CD4-positive, alpha-beta T cell treated with Interleukin-6 at 100 ng/mL for 8 hours (primary cell): ENCODE measurements around the gene ERMAP.
A peak's percentile ranks its signal among the peaks of the same experiment; 100 is the strongest.
"Not testable (repeated sequence)": the region's sequence is repeated elsewhere in the genome, so short reads cannot be mapped to it uniquely, and the experiment has no call there.

Experiments used
- DNase-seq: peaks from one replicate; pipeline ENCODE4 v3.0.0-alpha.2; 2020; ENCODE audit warnings: mixed read lengths, low spot score

ERMAP gene

DNA sequence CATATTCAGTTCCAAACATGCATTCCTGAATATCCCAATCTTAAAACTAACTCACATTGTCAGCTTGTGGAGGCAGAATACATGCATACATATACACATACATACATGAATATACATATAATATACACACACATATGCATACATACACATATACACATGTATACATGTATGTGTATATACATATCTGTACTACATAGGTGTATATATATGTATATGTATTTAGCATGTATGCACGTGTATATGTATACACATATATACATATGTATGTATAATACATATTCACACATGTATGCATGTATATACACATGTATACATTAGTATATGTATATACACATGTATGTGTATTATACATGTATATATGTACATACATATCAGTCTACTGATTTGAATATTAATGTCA lies 28.3 kb downstream of the ERMAP start:
- no peak for DNase-seq

DNA sequence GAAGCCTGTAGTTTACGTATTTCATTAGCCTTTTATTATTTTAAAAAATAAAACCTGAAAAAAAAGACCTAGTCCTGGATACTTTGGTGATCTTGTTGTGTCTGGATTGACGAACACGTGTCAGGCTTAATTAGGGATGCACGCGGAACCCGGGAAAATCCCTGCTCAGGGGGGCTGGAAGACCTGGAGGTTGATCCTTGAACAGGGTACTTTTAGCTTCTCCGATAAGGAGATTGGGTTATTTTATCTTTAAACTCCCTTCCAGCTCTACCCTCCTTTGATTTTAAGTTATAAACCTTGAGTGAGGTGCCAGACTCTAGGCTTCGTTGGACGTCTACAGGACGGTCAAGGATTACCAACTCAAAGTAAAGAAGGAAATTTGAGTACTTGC lies 28.9 kb downstream of the ERMAP start:
- DNase-seq = no peak

DNA sequence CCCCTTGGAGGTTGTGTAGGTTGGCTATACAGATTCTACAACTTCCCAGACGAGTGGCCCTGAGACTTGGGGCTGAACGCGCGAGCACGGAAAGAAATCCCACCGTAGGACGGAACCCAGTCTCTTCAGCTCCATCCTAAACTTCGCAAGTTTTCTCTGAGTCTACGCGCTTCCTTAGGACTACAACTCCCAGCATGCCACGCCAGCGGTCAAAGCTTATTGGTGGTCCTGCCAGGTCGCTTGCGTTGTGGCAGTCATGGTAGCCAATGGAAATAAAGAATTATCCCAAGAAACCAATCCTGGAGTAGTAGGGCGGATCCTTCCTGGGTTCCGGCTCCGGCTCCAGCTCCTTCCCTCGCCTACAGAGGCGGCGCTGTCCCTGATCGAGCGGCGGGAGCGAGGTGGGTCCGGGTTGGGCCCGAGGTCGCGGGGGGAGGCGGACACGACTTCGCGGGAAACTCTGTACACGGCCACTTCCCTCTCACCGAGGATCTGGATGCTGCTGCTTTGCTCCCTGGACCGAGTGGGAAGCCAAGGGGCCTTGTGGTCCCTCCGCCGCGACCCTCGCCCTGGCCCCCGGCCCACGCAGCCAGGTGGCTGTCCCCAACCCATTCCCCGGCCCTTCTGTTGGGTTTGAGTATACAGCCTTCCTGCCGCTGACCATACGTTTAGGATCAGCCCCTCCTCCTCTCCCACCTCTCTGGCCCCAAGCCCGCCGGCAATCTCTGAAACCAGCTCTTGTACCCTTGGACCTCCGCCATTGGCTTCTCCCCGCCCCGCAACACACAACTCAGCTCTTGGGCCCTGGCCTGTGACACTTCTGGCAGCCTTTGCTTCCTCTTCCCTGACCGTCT lies 29.6 kb downstream of the ERMAP start, which contains the start of gene ZNF691:
Gene ZNF691 (plus strand): TSS at position 357 of the 854 bp plus-strand sequence. CDS start 3,046 bp downstream, outside the sequence.
- DNase-seq = peak; percentile 94

DNA sequence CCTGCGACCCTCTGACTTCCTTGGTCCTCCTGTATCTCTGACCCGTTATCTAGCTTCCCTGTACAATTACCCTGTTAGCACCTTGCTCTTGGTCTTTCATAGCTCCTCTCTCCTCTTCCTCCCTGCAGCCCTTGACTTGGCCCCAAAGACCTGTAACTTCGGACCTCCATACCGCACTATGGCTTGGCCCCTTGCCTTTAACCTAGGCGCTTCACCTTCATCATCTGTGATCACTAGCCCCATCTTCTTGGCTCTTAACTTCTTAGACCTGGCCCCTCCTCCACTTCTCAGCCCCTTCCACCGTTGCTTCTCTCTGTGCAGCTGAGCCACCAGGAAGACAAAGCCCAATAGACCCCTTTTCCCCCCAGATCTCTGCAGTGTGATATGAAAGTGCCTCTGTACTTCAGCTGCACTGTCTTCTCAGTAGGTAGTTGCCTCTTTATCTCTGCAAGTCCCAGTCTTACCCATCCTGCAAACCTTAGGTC lies 30.2 kb downstream of the ERMAP start:
- DNase-seq = no peak

DNA sequence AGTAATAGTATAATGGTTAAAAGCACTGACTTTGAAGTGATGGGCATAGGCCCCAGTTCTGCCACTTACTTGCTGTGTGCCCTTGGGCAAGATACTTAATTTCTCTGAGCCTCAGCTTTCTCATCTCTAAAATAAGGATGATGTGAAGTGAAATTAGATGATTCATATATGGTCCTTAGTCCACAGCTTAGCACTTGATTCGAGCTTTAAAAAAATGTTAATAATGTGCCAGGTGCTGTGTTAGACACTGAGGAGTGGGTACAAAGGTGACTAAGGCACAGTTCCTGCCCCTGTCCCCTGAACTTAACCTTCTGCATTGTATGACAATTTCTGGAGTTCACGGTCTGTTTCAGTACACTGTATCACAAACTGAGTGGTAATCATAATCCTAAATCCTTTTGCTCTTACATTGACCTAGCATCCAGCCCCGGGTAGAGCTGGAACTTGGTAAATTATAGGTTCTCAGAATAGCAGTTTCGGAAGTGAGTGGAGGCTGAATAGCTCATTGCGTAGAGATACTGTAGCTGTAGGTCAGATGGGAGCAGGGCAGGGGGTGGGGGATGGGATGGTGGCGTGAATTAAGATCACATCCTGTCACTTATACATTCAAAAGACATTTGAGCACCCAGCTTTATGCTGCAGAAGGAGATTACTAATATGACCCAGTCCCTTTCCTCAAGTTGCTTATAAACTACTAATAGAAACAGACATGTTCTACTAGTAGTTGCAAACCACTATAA lies 31.0 kb downstream of the ERMAP start:
- no peak for DNase-seq

DNA sequence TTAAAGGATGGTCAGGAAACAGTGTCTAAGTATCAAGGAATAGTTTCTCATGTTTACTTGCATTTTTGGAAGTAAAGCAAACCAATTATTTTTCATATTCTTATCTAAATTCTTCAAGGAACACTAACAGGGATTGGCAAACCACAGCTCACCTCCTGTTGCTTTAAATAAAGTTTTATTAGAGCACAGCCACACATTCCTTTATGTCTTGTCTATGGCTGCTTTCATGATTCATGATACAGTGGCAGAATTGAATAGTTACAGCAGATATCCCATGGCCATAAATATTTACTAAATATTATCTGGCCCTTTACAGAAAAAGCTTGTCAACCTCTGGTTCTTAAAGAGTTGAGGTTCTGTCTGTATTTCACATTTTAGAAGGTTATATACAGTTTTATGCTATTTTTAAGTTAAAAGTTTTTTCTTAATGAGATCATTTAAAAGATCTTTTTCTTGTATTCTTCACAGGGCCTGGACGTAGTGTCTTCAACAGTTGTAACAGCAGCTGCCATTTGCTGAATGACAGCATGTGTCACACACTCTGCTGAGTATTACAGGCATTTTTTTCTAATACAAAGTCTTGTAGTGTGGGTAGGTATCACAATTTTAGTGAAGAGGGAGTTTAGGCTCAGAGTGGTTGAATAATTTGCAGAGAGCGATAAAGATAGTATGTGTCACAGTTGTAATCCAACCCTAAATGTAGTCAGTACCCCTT lies 32.1 kb downstream of the ERMAP start:
- no peak for DNase-seq

DNA sequence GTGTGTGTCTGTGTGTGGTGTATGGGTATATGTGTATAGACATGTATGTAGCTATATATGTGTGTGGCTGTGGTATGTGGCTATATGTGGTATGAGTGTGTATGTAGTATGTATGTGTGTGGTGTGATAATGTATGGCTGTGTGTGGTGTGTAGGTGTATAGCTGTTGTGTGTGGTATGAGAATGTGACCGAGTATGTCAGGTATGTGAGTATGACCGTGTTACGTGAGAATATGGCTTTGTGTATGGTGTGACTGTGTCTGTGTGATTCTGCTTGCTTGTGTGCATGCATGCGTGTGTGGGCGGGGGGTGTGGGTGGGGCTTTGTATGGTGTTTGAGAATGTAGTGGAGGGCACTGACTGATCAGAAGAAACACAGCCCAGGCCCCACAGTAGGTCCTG lies 33.0 kb downstream of the ERMAP start:
- no peak for DNase-seq

DNA sequence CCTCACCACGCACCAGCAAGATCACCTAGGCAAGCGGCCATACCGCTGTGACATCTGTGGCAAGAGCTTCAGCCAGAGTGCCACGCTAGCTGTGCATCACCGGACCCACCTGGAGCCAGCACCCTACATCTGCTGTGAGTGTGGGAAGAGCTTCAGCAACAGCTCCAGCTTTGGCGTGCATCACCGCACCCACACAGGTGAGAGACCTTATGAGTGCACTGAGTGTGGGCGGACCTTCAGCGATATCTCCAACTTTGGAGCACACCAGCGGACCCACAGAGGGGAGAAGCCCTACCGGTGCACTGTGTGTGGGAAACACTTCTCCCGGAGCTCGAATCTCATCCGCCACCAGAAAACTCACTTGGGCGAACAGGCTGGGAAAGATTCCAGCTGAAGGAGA lies 34.5 kb downstream of the ERMAP start:
- no peak for DNase-seq

DNA sequence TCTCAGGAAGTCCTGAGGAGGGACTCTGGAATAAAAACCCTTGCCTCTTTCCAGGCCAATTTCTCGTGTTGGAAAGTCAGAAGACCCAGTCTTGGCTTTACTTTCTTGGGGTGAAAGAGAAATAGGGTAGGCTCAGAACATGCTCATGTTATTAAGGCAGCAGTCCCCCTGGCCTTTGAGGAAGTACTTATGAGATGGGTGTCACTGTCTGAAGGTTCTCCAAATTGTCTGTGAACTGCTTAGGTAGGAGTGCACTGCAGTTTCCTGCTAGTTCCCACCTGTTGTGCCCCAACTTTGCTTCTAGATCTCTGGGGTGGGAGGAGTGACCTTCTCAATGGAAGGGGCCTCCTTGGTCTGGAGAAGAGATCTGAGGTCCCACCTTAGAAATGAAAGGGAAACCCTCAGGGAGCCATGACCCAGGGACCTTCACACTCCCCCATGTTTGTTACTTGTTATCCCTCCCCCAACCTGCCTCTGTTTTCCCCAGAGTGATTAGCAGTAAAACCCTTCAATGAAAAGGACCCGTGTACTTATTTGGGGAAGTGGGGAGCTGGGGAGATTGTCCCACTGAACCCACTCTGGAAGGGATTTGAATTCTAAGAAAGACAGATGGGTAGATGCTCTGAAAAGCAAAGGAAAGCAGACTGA lies 35.2 kb downstream of the ERMAP start:
- no peak for DNase-seq

DNA sequence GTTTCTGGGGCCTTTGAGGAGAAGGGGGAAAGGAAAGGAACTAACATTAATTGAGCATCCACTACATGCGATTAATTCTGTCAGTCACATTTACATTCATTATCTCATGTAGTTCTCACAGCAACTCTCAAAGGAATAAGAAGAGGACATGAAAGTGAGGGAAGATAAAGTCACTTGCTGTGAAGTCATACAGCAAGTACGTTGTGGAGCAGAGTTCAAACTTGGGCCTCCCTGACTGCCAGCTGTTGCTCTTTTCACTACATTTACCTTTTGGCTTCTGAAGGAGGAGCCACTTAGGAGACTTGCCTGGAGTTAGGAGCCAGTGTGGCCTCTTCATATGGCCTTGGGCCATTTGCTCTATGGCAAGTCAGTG lies 35.7 kb downstream of the ERMAP start:
- DNase-seq = no peak

DNA sequence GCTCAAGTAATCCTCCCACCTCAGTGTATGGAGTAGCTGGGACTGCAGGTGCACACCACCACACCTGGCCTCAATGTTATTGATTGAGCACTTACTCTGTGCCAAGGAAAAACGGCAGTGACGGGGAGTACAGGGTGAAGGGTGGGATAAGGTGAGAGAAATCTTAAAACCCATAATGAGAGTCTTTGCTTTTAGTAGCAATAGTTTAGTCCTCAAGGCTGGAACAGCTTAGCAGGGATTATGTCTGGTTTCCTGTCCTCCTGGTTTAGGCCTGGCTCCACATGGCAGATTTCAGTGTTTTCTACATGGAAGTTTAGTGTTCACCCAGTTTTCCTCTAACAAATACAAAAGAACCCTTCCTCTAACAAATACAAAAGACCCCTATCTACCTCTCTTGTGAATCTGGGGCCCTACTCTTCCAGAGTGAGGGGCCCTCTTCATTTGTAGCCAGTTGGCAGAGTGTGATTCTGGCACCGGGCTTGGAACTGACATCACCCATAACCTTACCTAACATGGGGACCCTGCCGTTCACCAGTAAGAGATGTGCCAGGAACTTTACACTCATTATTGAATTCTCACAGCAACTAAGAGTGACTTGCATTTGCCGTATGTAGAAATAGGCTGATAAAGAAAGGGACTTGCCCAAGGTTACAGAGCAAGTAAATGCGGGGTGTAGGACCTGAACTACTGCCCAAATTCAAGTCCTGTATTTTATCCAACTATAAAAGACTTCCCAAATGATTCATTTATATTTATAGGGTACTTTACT lies 36.4 kb downstream of the ERMAP start:
- DNase-seq = no peak

DNA sequence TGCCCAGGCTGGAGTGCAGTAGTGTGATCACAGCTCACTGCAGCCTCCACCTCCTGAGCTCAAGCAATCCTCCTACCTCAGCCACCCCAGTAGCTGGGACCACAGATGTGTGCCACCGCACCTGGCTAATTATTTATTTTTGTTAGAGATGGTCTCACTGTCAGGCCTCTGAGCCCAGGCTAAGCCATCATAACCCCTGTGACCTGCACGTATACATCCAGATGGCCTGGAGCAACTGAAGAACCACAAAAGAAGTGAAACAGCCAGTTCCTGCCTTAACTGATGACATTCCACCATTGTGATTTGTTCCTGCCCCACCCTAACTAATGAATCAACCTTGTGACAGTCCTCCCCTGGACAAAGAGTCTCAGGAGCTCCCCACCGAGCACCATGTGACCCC lies 39.6 kb downstream of the ERMAP start:
- DNase-seq = not testable (repeated sequence)

DNA sequence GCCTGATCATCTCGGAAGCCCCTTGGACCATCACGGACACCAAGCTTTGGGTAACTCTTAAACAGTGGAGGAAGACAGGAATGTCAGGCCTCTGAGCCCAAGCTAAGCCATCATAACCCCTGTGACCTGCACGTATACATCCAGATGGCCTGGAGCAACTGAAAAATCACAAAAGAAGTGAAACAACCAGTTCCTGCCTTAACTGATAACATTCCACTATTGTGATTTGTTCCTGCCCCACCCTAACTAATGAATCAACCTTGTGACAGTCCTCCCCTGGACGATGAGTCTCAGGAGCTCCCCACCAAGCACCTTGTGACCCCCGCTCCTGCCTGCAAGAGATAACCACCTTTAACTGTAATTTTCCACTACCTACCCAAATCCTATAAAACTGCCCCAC lies 42.4 kb downstream of the ERMAP start:
- DNase-seq = not testable (repeated sequence)

DNA sequence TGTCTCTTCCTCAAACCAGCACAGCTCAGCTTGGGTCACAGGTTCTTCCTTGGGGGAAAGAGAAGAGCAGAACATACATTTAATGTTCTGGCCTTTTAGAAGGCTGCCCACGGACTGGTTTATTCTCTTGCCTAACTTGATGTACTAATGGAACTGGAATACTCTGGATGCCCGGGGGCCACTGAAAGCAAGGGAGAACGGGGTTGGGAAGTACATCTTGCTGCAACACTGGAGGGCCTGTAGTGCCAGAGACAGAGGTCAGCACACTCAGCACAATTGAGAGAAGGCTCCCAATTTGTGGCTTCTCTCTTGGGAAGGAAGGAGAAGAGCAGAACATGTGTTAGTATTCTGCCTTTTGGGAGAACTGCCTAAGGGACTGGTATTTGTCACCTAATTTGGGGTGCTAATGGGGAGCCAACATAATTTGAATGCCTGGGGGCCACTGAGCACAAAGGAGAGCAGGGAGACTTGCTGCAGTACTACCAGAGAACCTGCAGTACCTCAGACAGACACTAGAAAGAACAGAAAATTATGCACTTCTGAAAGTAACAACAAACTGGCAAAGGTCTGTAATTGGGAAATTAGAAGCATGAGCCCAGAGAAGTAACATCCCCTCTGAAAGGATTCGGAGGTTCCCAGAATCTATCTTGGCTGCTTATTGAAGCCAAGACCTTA lies 43.6 kb downstream of the ERMAP start:
- DNase-seq = no peak

DNA sequence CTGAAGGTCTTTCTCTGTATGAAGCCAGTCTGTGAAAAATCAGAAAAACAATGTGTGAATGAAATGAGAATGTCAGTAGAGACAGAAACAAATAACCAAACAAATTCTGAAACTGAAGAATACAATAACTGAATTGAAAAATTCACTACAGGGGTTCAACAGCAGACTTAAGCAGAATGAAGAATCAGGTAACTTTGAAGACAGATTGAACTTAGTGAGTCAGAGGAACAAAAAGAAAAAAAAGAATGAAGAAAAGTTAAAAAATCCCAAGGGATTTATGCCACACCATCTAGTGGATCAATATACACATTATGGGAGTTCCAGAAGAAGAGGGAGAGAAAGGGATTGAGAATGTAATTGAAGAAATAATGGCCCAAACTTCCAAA lies 44.1 kb downstream of the ERMAP start:
- DNase-seq = no peak

DNA sequence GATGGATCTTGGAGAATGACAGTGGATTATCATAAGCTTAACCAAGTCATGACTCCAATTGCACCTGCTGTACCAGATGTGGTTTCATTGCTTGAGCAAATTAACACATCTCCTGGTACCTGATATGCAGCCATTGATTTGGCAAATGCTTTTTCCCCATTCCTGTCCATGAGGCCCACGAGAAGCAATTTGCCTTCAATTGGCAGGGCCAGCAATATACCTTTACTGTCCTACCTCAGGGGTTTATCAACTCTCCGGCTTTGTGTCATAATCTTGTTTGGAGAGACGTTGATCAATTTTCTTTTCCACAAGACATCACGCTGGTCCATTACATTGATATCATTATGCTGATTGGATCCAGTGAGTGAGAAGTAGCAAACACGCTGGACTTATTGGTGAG lies 49.6 kb downstream of the ERMAP start:
- DNase-seq = no peak

DNA sequence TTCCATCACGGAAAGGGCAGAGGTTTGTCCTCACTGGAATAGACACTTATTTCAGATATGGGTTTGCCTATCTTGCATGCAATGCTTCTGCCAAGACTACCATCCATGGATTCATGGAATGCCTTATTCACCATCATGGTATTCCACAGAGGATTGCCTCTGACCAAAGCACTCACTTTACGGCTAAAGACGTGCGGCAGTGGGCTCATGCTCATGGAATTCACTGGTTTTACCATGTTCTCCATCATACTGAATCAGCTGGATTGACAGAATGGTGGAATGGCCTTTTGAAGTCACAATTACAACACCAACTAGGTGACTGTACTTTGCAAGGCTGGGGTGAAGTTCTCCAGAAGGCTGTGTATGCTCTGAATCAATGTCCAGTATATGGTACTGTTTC lies 51.5 kb downstream of the ERMAP start:
- not testable (repeated sequence) for DNase-seq

DNA sequence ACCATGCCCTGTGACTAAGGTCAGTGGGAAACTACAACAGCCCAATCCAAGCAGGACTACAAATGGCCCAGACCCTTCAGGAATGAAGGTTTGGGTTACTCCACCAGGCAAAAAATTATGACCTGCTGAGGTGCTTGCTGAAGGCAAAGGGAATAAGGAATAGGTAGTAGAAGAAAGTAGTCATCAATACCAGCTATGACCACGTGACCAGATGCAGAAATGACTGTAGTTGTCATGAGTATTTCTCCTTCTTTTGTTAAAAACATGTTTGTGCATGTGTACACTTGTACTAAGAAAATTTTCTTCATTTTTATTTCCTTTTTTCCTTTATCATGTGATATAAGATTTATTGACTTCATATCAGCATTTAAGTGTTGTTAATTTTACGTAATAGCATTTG lies 52.3 kb downstream of the ERMAP start:
- not testable (repeated sequence) for DNase-seq

DNA sequence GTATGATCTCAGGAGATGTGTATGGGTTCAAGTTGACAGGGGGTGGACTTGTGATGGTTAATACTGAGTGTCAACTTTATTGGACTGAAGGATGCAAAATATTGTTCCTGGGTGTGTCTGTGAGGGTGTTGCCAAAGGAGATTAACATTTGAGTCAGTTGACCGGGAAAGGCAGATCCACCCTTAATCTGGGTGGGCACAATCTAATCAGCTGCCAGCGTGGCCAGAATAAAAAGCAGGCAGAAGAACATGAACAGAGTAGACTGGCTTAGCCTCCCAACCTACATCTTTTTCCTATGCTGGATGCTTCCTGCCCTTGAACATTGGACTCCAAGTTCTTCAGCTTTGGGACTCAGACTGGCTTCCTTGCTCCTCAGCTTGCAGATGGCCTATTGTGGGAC lies 52.8 kb downstream of the ERMAP start:
- not testable (repeated sequence) for DNase-seq

DNA sequence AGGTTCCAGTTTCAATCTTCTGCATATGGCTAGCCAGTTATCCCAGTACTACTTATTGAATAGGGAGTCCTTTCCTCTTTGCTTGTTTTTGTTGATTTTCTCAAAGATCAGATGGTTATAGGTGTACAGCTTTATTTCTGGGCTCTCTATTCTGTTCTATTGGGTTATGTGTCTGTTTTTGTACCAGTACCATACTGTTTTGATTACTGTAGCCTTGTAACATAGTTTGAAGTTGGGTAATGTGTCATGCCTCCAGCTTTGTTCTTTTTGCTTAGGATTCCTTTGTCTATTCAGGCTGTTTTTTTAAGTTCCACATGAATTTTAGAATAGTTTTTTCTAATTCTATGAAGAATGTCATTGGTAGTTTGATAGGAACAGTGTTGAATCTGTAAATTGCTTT lies 56.2 kb downstream of the ERMAP start:
- not testable (repeated sequence) for DNase-seq

DNA sequence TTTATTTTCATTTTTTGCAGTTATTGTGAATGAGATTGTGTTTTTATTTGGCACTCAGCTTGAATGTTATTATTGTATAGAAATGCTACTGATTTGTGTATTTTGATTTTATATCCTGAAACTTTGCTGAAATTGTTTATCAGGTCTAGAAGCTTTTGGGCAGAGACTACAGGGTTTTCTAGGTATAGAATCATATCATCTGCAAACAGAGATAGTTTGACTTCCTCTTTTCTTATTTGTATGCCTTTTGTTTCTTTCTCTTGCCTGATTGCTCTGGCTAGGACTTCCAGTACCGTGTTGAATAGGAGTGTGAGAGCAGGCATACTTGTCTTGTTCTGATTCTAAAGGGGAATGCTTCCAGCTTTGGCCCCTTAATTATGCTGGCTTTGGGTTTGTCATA lies 56.7 kb downstream of the ERMAP start:
- no peak for DNase-seq
